HG02885 (cell line): ENCODE measurements around the gene CENPV.
"Not testable (repeated sequence)": the region's sequence is repeated elsewhere in the genome, so short reads cannot be mapped to it uniquely, and the experiment has no call there.

Source experiments
- ATAC-seq: cut with Tn5 transposase; IDR thresholded peaks from one replicate; pipeline ENCODE4 v1.9.1; 2021; ENCODE audit warnings: mild to moderate bottlenecking; ENCODE audit not compliant: unreplicated experiment, poor library complexity

CENPV gene

DNA sequence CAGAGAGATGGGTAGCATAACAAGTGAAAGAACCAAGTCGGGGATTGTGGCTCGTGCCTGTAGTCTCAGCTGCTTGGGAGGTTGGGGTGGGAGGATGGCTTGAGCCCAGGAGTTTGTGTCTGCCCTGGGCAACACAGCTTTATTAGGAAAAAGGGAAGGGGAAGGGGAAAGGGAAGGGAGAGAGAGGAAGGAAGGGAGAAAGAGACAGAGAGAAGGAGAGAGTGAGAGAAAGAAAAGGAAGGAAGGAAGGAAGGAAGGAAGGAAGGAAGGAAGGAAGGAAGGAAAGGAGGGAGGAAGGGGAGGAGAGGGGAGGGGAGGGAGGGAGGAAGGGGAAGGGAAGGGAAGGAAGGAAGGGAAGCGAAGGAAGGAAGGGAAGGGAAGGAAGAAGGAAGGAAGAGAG, 33.3 kb downstream of the CENPV start:
- no peak for ATAC-seq

DNA sequence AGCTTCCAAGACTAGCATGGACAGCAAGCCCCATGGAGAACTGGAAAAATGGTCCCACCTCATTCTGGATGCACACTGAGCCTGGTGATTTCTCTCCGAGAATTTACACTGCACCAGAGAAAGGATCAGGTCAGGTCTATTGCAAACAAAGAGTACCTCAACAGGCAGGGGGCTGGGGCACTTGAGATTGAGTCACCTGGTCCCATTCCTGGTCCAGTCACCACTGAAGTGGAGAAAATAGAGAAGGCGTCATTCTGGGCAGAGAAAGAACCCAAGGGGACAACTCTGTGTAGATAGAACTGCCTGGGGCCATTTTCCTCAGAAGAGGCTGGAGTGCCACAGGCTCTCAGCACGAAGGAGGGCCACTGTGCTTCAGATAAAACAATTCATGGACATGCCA, 38.4 kb downstream of the CENPV start:
- ATAC-seq: no peak

- no peak for ATAC-seq
Observed at GRCh38 chr17:16314189-16314588, 39.1 kb downstream of the CENPV start.

GRCh38 chr17:16313139-16314090, 39.9 kb downstream of the CENPV start:
- no peak for ATAC-seq

- not testable (repeated sequence) for ATAC-seq
Observed at GRCh38 chr17:16312061-16312460, 41.2 kb downstream of the CENPV start.

- no peak for ATAC-seq
Observed at GRCh38 chr17:16306211-16306610, 47.1 kb downstream of the CENPV start.

- no peak for ATAC-seq
Observed at GRCh38 chr17:16304830-16305229, 48.4 kb downstream of the CENPV start.

GRCh38 chr17:16302856-16303255, 50.4 kb downstream of the CENPV start:
- ATAC-seq: no peak

GRCh38 chr17:16301963-16302855, 51.1 kb downstream of the CENPV start:
- no peak for ATAC-seq

GRCh38 chr17:16300554-16300953, 52.7 kb downstream of the CENPV start:
- no peak for ATAC-seq

- no peak for ATAC-seq
Observed at GRCh38 chr17:16298140-16298662, 55.1 kb downstream of the CENPV start.

- ATAC-seq: no peak
Observed at GRCh38 chr17:16297367-16298139, 55.7 kb downstream of the CENPV start.

DNA sequence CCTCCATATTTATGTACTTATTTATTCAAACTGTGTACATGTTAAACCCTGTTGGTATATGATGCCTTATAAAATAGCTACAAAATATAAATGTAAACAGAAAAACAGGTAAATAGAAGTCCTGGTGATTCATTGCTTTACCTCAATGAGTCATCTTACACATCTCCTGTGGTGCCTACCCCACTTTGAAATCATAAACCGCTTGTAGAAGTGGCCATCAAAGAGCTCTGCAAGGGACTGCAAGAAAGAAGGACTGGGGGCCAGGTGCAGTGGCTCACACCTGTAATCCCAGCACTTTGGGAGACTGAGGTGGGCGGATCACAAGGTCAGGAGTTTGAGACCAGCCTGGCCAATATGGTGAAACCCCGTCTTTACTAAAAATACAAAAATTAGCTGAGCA, 57.2 kb downstream of the CENPV start:
- ATAC-seq: not testable (repeated sequence)

GRCh38 chr17:16294560-16294959, 58.7 kb downstream of the CENPV start:
- no peak for ATAC-seq

- ATAC-seq: no peak
Observed at GRCh38 chr17:16293931-16294330, 59.3 kb downstream of the CENPV start.
